Activated CD8-positive, alpha-beta T cell treated with anti-CD3 and anti-CD28 coated beads for 36 hours (primary cell): ENCODE results near the gene PIEZO1. TPM values are rescaled to one million over a fixed set of nuclear protein-coding genes. Genes with fewer than 3 reads are reported as not detected.

ENCODE experiments used
- ATAC-seq: fragments of 200-7000 bp; cut with Tn5 transposase; one replicate; pipeline ENCODE4 v1.10.0; 2021; ENCODE audit warnings: mild to moderate bottlenecking, moderate library complexity
- CTCF ChIA-PET: fragments of 350-600 bp; sonication (Branson Sonifier 250); formaldehyde crosslinking; loops from one replicate; lab custom pipeline; 2021; ENCODE audit warnings: antibody characterized with exemption; lab: Charles Lee
- POLR2A ChIA-PET: fragments of 350-600 bp; sonication (Branson Sonifier 250); formaldehyde crosslinking; loops from one replicate; lab custom pipeline; 2021; ENCODE audit warnings: antibody characterized with exemption; lab: Charles Lee
- DNase-seq: peaks from one replicate; pipeline ENCODE4 v3.0.0-alpha.2; 2020
- H3K27ac Mint-ChIP-seq: one replicate; pipeline ENCODE4 v1.8.0; 2021; ENCODE audit warnings: mild to moderate bottlenecking, mixed read lengths
- H3K27me3 Mint-ChIP-seq: one replicate; pipeline ENCODE4 v1.8.0; 2021; ENCODE audit warnings: mixed read lengths
- H3K36me3 Mint-ChIP-seq: one replicate; pipeline ENCODE4 v1.8.0; 2021; ENCODE audit warnings: low read depth, mixed read lengths
- H3K4me1 Mint-ChIP-seq: one replicate; pipeline ENCODE4 v1.8.0; 2021; ENCODE audit warnings: low read depth, mixed read lengths
- H3K4me3 Mint-ChIP-seq: one replicate; pipeline ENCODE4 v1.8.0; 2021; ENCODE audit warnings: mild to moderate bottlenecking, moderate library complexity, mixed read lengths
- H3K9me3 Mint-ChIP-seq: one replicate; pipeline ENCODE4 v1.8.0; 2021; ENCODE audit warnings: mixed read lengths
- CTCF ChIP-seq: fragments of 200-600 bp; IDR thresholded peaks from one replicate; pipeline ENCODE4 v1.8.0; 2022; ENCODE audit warnings: antibody characterized with exemption, mild to moderate bottlenecking
- intact Hi-C: fragments of 100-400 bp; cut with micrococcal nuclease; formaldehyde crosslinking; loops from one replicate; pipeline ENCODE4 v1.10.0; 2022
- total RNA-seq, 2 experiments: library from RNA; stranded (reverse); gene quantifications; one replicate each; pipeline ENCODE4 v1.2.3, GENCODE V29; 2021

The PIEZO1 gene
- total RNA-seq, 2 experiments from 2014 or later = 87.7 to 91.8 TPM

DNA sequence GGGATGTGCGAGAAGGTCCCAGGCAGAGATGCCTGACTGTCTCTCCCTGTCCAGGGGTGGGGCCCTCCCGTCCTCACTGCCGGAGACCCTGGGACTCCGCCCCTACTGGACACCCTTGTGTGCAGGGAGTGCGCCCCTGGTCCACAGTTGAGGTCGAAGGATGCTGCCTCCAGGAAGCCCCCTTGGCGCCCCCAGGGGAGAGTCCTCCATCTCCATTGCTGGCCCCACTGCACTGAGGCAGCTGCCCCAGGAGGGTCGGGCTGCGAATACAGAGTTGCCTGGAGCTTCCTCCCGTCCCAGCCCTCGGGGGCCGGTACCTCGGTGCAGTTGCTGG lies 52.1 kb downstream of the PIEZO1 start:
- no peak for TF ChIP-seq CTCF
- ATAC-seq = no peak
- ChIA-PET POLR2A (no interaction called here), CTCF (interaction anchor here (5.4 kb wide), 1 partner anchor 12 kb away, joined by 40 read pairs; no protein-coding TSS in a partner anchor)
- Mint-ChIP-seq H3K9me3 (no peaks in the 10 kb centered on the region), H3K36me3 (peaks cover 9% of the 10 kb centered on the region), H3K27me3 (no peaks in the 10 kb centered on the region), H3K4me3 (no peak overlapping the region), H3K27ac (no peak overlapping the region), H3K4me1 (no peaks in the 10 kb centered on the region)
- no peak for DNase-seq
- intact Hi-C loops = no loop called here

GRCh38 chr16:88732172-88732960 lies 52.7 kb downstream of the PIEZO1 start:
- Mint-ChIP-seq H3K36me3 (peaks cover 9% of the 10 kb centered on the region), H3K27ac (no peak overlapping the region), H3K4me3 (no peak overlapping the region), H3K4me1 (no peaks in the 10 kb centered on the region), H3K9me3 (no peaks in the 10 kb centered on the region), H3K27me3 (no peaks in the 10 kb centered on the region)
- ChIA-PET CTCF (interaction anchor here (5.4 kb wide), 1 partner anchor 13 kb away, joined by 40 read pairs; no protein-coding TSS in a partner anchor), POLR2A (no interaction called here)
- DNase-seq = no peak
- no peak for ATAC-seq
- intact Hi-C loops = no loop called here
- TF ChIP-seq CTCF = no peak

GRCh38 chr16:88731699-88732098 lies 53.3 kb downstream of the PIEZO1 start:
- Mint-ChIP-seq H3K9me3 (no peaks in the 10 kb centered on the region), H3K36me3 (peaks cover 9% of the 10 kb centered on the region), H3K4me3 (no peak overlapping the region), H3K4me1 (no peaks in the 10 kb centered on the region), H3K27ac (no peak overlapping the region), H3K27me3 (no peaks in the 10 kb centered on the region)
- no peak for DNase-seq
- no peak for ATAC-seq
- intact Hi-C loops = no loop called here
- TF ChIP-seq CTCF = no peak
- ChIA-PET POLR2A (no interaction called here), CTCF (no interaction called here)

DNA sequence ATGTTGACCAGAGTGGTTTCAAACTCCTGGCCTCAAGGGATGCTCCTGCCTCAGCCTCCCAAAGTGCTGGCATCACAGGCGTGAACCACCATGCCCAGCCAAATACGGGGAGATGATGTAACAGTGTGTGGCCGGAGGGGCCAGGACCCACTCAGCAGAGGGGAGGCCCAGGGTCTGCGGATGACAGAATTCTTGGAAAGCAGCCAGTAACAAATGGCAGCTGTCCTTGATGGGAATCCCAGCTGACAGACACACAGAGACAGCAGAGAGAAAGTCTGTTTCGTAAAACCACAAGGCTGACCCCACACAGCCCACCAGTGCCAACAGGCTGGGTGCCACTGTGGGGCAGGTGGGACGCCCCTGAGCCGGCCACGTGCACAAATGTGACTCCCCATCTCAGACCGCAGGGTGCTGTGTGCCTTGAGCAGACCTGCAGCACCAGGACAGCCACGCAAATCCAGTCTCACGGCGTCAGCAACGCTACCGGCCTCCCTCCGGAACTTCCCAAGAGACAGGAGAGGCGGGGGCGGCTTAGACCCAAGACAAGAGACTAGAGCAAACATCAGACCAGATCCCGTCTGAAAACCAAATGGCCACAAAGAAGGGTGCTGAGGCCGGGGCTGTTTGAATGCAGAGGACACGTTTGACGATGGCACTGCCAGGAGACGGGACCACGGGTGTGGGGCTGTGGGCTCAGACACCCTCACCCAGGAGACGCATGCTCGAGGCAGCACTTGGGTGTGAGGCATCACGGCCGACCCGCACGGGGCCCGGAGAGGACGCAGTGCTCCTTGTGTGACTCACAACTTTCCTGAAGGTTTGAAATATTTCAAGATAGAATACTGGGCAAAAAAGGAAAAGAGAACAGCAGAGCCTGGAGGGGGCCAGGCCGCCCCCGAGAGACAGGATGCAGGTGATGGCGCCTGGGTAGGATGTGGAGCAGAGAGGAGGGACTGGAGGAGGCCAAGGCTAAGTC lies 54.1 kb downstream of the PIEZO1 start:
- H3K27ac Mint-ChIP-seq = no peak overlapping the region
- ATAC-seq = no peak
- H3K9me3 Mint-ChIP-seq = no peaks in the 10 kb centered on the region
- H3K4me3 Mint-ChIP-seq = no peak overlapping the region
- H3K36me3 Mint-ChIP-seq = peaks cover 11% of the 10 kb centered on the region
- ChIA-PET CTCF (no interaction called here), POLR2A (no interaction called here)
- H3K27me3 Mint-ChIP-seq = no peaks in the 10 kb centered on the region
- intact Hi-C loops = no loop called here
- no peak for TF ChIP-seq CTCF
- DNase-seq = no peak
- H3K4me1 Mint-ChIP-seq = no peaks in the 10 kb centered on the region

DNA sequence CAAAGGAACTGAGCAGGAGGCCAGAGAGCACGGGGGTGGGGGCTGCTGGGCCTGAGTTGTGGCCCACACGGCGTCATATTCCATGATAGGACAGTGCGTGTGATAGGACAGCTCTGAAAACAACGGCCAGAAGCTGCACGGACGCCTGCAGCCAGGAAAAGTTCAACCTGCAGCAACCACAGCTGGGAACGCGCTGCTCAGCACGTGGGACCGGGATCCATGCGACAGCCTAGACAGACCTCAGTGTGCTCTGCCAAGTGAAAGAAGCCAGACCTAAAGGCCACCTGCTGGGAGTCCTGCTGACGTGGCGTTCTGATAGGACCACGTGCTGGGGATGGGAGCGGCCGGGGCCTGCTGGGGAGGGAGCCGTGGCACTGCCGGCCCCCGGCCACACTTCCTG lies 57.1 kb downstream of the PIEZO1 start:
- intact Hi-C loops = no loop called here
- H3K4me3 Mint-ChIP-seq = no peak overlapping the region
- H3K27ac Mint-ChIP-seq = no peak overlapping the region
- H3K36me3 Mint-ChIP-seq = peaks cover 14% of the 10 kb centered on the region
- DNase-seq = no peak
- CTCF ChIA-PET = no interaction called here
- no peak for ATAC-seq
- H3K27me3 Mint-ChIP-seq = no peaks in the 10 kb centered on the region
- POLR2A ChIA-PET = no interaction called here
- H3K4me1 Mint-ChIP-seq = no peaks in the 10 kb centered on the region
- TF ChIP-seq CTCF = no peak
- H3K9me3 Mint-ChIP-seq = no peaks in the 10 kb centered on the region
